K562 (cell line): Measurements from ENCODE around the gene FAM3C.

Source experiments
- CHD2 ChIP-seq: IDR thresholded peaks from 2 replicates; pipeline ENCODE4 v1.6.1; 2011; ENCODE audit warnings: low read depth, low read length
- MEF2D ChIP-seq: conservative IDR thresholded peaks from 2 replicates; pipeline ENCODE4 v1.6.1; 2016; ENCODE audit warnings: low read depth, missing genetic modification characterization, missing compliant biosample characterization
- ZKSCAN8 ChIP-seq: fragments of 200-800 bp; sonication (Bioruptor generic); IDR thresholded peaks from 2 replicates; pipeline ENCODE4 v1.6.1; 2016; ENCODE audit warnings: missing genetic modification characterization, missing compliant biosample characterization
- TF ChIP-seq, protein P1 (sequence below), 3 experiments: IDR thresholded peaks in 2 of 3; conservative IDR thresholded peaks in 1 of 3; 2 replicates each; pipeline ENCODE4 v1.5.1; 2011 to 2012; ENCODE audit warnings: low read length in 3 of 3, mild to moderate bottlenecking in 3 of 3, control low read depth in 2 of 3, improper control_type of control experiment in 1 of 3, inconsistent platforms in 1 of 3, low read depth in 1 of 3, mixed read lengths in 1 of 3, moderate library complexity in 1 of 3; ENCODE audit not compliant: insufficient read depth in 2 of 3
- TF ChIP-seq, protein P2 (sequence below): sonication (generic); formaldehyde crosslinking; IDR thresholded peaks from 2 replicates; pipeline ENCODE4 v1.8.1; 2023; ENCODE audit warnings: mild to moderate bottlenecking, missing genetic modification reagents

DNA sequence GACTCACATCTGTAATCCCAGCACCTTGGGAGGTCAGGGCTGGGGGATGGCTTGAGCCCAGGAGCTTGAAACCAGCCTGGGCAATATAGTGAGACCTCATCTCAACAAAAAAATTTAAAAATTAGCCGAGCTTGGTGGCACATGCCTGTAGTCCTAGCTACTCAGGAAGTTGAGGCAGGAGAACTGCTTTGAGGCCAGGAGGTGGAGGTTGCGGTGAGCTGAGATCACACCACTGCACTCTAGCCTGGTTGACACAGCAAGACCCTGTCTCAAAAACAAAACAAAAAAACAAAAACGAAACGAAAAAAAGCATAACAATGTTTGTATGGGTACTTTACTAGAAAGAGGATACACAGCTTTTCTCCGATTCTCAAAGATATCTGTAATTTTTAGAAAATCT is 35.5 kb downstream of the FAM3C start:
- TF ChIP-seq, protein P1, sequence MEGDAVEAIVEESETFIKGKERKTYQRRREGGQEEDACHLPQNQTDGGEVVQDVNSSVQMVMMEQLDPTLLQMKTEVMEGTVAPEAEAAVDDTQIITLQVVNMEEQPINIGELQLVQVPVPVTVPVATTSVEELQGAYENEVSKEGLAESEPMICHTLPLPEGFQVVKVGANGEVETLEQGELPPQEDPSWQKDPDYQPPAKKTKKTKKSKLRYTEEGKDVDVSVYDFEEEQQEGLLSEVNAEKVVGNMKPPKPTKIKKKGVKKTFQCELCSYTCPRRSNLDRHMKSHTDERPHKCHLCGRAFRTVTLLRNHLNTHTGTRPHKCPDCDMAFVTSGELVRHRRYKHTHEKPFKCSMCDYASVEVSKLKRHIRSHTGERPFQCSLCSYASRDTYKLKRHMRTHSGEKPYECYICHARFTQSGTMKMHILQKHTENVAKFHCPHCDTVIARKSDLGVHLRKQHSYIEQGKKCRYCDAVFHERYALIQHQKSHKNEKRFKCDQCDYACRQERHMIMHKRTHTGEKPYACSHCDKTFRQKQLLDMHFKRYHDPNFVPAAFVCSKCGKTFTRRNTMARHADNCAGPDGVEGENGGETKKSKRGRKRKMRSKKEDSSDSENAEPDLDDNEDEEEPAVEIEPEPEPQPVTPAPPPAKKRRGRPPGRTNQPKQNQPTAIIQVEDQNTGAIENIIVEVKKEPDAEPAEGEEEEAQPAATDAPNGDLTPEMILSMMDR (IDR thresholded peaks at IDR 0.05 in 2 of 3, conservative IDR thresholded peaks at IDR 0.05 in 1 of 3; ENCODE audit: insufficient read depth in 2 of 3, low read depth in 1 of 3, low read length in 3 of 3) = no peak
- TF ChIP-seq ZKSCAN8 (CRISPR knock-in tag) (no peak), CHD2 (no peak), MEF2D (tag) (no peak)
- TF ChIP-seq, protein P2, sequence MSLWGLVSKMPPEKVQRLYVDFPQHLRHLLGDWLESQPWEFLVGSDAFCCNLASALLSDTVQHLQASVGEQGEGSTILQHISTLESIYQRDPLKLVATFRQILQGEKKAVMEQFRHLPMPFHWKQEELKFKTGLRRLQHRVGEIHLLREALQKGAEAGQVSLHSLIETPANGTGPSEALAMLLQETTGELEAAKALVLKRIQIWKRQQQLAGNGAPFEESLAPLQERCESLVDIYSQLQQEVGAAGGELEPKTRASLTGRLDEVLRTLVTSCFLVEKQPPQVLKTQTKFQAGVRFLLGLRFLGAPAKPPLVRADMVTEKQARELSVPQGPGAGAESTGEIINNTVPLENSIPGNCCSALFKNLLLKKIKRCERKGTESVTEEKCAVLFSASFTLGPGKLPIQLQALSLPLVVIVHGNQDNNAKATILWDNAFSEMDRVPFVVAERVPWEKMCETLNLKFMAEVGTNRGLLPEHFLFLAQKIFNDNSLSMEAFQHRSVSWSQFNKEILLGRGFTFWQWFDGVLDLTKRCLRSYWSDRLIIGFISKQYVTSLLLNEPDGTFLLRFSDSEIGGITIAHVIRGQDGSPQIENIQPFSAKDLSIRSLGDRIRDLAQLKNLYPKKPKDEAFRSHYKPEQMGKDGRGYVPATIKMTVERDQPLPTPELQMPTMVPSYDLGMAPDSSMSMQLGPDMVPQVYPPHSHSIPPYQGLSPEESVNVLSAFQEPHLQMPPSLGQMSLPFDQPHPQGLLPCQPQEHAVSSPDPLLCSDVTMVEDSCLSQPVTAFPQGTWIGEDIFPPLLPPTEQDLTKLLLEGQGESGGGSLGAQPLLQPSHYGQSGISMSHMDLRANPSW (CRISPR knock-in tag) = no peak
